Stomach (tissue), 9 donors: Measurements from ENCODE around the gene TMPRSS3. TPM values are rescaled to one million over a fixed set of nuclear protein-coding genes. Genes with fewer than 3 reads are reported as not detected.

ENCODE experiments used
- DNase-seq, 2 donors: peaks; one replicate each; pipeline versions ENCODE4 v3.0.0 to v3.0.0-alpha.2; 2013 to 2019
- H3K27ac ChIP-seq, 5 donors: fragments of 200-600 bp in 4 of 5; sonication (generic) in 4 of 5; one replicate each; pipeline ENCODE4 v1.5.1; 2013 to 2019; ENCODE audit warnings: mild to moderate bottlenecking in 1 of 5, moderate library complexity in 1 of 5
- H3K27me3 ChIP-seq, 3 donors: fragments of 200-600 bp; sonication (generic); one replicate each; pipeline ENCODE4 v1.5.1; 2017 to 2019; ENCODE audit warnings: mixed run types in 1 of 3
- H3K36me3 ChIP-seq, 4 donors: fragments of 200-600 bp; sonication (generic); 1 replicate in 3 of 4; 2 replicates in 1 of 4; pipeline ENCODE4 v1.5.1; 2016 to 2019
- H3K4me1 ChIP-seq, 4 donors: fragments of 200-600 bp; sonication (generic); one replicate each; pipeline ENCODE4 v1.5.1; 2016 to 2019
- H3K4me3 ChIP-seq, 4 donors: fragments of 200-600 bp; sonication (generic) in 3 of 4; one replicate each; pipeline ENCODE4 v1.5.1; 2016 to 2019; ENCODE audit warnings: mild to moderate bottlenecking in 1 of 4
- H3K9me3 ChIP-seq, 4 donors: fragments of 200-600 bp; sonication (generic); one replicate each; pipeline ENCODE4 v1.5.1; 2016 to 2019
- CTCF ChIP-seq, 7 experiments: fragments of 450-650 bp in 4 of 7; fragments of 200-600 bp in 3 of 7; sonication (generic) in 3 of 7; IDR thresholded peaks; one replicate each; pipeline ENCODE4 v1.5.1; 2016 to 2019; ENCODE audit warnings: antibody characterized with exemption in 7 of 7, control low read depth in 2 of 7, mild to moderate bottlenecking in 1 of 7
- EP300 ChIP-seq: sonication (generic); formaldehyde crosslinking; IDR thresholded peaks from one replicate; pipeline ENCODE4 v1.6.1; 2017; ENCODE audit warnings: antibody characterized with exemption
- POLR2A ChIP-seq, 4 donors: fragments of 450-650 bp; IDR thresholded peaks; one replicate each; pipeline ENCODE4 v1.6.1; 2016; ENCODE audit warnings: antibody characterized with exemption in 4 of 4, control low read depth in 2 of 4, mild to moderate bottlenecking in 1 of 4, moderate library complexity in 1 of 4
- POLR2AphosphoS5 ChIP-seq, 3 donors: sonication (generic); formaldehyde crosslinking; IDR thresholded peaks; one replicate each; pipeline ENCODE4 v1.6.1; 2016; ENCODE audit warnings: antibody characterized with exemption in 3 of 3
- WGBS, 5 donors: extraction: QIAGEN DNeasy Blood & Tissue Kit in 3 of 5; methylation state at CpG; one replicate each; pipeline versions ENCODE4 v1.1.5 to v1.1.7; 2013 to 2018; 5-methylcytosine and 5-hydroxymethylcytosine counted together
- intact Hi-C: fragments of 100-400 bp; cut with DNase I; formaldehyde crosslinking; loops from one replicate; pipeline ENCODE4 v1.15.1; 2023; ENCODE audit warnings: low total_unique reads
- polyA plus RNA-seq, 3 donors: library from polyadenylated mRNA; stranded (reverse); fragments of 200-250 nt; gene quantifications; one replicate each; pipeline ENCODE4 v1.2.3, GENCODE V29; 2013
- total RNA-seq, 5 donors: library from RNA; depleted of rRNA; stranded (reverse); fragments of >200 nt; gene quantifications; one replicate each; pipeline versions ENCODE4 v1.1.0 to v1.2.3, GENCODE V29; 2014 to 2016
- donor health status: healthy with polysubstance abuse.
- donor health status: Bipolar disorder and iron deficiency.
- donor health status: healthy.

Gene TMPRSS3
- total and polyA plus RNA-seq, 8 donors, result 0.45 to 37.9 (median 3.9) TPM; not detected in 1

- intact Hi-C loops, result no loop called here
- DNase-seq, result no peak
- WGBS, 5 donors, result 48 to 68% (median 60%) methylated on average over 4 of the region's 4 CpGs
- H3K27ac ChIP-seq, result no peak overlapping the region
- no peak for TF ChIP-seq POLR2AphosphoS5 (IDR thresholded peaks at IDR 0.05)
- no peak for TF ChIP-seq POLR2A (IDR thresholded peaks at IDR 0.05)
- TF ChIP-seq CTCF (IDR thresholded peaks at IDR 0.05), result no peak
- TF ChIP-seq EP300, result no peak
- no peaks in the 10 kb centered on the region for H3K9me3 ChIP-seq
- H3K27me3 ChIP-seq, result peaks cover 0 to 49% (median 0%) of the 10 kb centered on the region in 3 donors
- no peaks in the 10 kb centered on the region for H3K36me3 ChIP-seq
- H3K4me3 ChIP-seq, result no peak overlapping the region
- H3K4me1 ChIP-seq, result peaks cover 0 to 5% (median 0%) of the 10 kb centered on the region in 4 donors
Measured at GRCh38 chr21:42425591-42425990, 29.7 kb upstream of the TMPRSS3 start.

GRCh38 chr21:42424914-42425541 lies 29.2 kb upstream of the TMPRSS3 start:
- peak in 1 of 2 donors; percentile 62 for DNase-seq

GRCh38 chr21:42423685-42424084 lies 27.8 kb upstream of the TMPRSS3 start:
- peaks cover 0 to 5% (median 0%) of the 10 kb centered on the region in 4 donors for H3K4me1 ChIP-seq

More at GRCh38 chr21:42424914-42425541, 29.2 kb upstream of the TMPRSS3 start:
- intact Hi-C loops, result no loop called here
- TF ChIP-seq POLR2AphosphoS5 (IDR thresholded peaks at IDR 0.05), result no peak
- no peak for TF ChIP-seq POLR2A (IDR thresholded peaks at IDR 0.05)
- TF ChIP-seq EP300, result no peak
- TF ChIP-seq CTCF (IDR thresholded peaks at IDR 0.05), result no peak
- Histone ChIP-seq H3K4me1 (peaks cover 0 to 5% (median 0%) of the 10 kb centered on the region in 4 donors), H3K9me3 (no peaks in the 10 kb centered on the region), H3K4me3 (no peak overlapping the region), H3K27ac (peak overlapping the region in 1 of 5 donors; percentile 9), H3K36me3 (no peaks in the 10 kb centered on the region), H3K27me3 (peaks cover 0 to 48% (median 0%) of the 10 kb centered on the region in 3 donors)
- 56 to 68% (median 63%) methylated on average over 12 of the region's 12 CpGs for WGBS, 5 donors

GRCh38 chr21:42423197-42423675 lies 27.4 kb upstream of the TMPRSS3 start:
- DNase-seq, result no peak
- Histone ChIP-seq H3K27ac (no peak overlapping the region), H3K36me3 (no peaks in the 10 kb centered on the region), H3K4me3 (no peak overlapping the region), H3K4me1 (peaks cover 0 to 5% (median 0%) of the 10 kb centered on the region in 4 donors), H3K27me3 (peaks cover 0 to 50% (median 0%) of the 10 kb centered on the region in 3 donors), H3K9me3 (no peaks in the 10 kb centered on the region)
- 68 to 78% (median 74%) methylated on average over 10 of the region's 10 CpGs for WGBS, 5 donors
- intact Hi-C loops, result no loop called here
- TF ChIP-seq CTCF (IDR thresholded peaks at IDR 0.05) (no peak), POLR2A (IDR thresholded peaks at IDR 0.05) (no peak), EP300 (no peak), POLR2AphosphoS5 (IDR thresholded peaks at IDR 0.05) (no peak)

More at GRCh38 chr21:42423685-42424084, 27.8 kb upstream of the TMPRSS3 start:
- TF ChIP-seq EP300 (no peak), POLR2A (IDR thresholded peaks at IDR 0.05) (no peak), POLR2AphosphoS5 (IDR thresholded peaks at IDR 0.05) (no peak), CTCF (IDR thresholded peaks at IDR 0.05) (no peak)
- no peaks in the 10 kb centered on the region for H3K36me3 ChIP-seq
- peaks cover 0 to 52% (median 0%) of the 10 kb centered on the region in 3 donors for H3K27me3 ChIP-seq
- H3K9me3 ChIP-seq, result no peaks in the 10 kb centered on the region
- no peak overlapping the region for H3K4me3 ChIP-seq
- intact Hi-C loops, result no loop called here
- WGBS, 5 donors, result 72 to 86% (median 83%) methylated on average over 2 of the region's 2 CpGs
- no peak overlapping the region for H3K27ac ChIP-seq
- no peak for DNase-seq
